LHCN-M2 (cell line): ENCODE data around the gene ITGB8. TPM values are rescaled to one million over a fixed set of nuclear protein-coding genes. Genes with fewer than 3 reads are reported as not detected.
"Not testable (repeated sequence)": the region's sequence is repeated elsewhere in the genome, so short reads cannot be mapped to it uniquely, and the experiment has no call there.

Experiments used
- DNase-seq: peaks from one replicate; pipeline ENCODE4 v3.0.0-alpha.2; 2012; ENCODE audit warnings: low read depth
- total RNA-seq: library from RNA; depleted of rRNA; stranded (reverse); fragments of >200 nt; gene quantifications from 2 replicates; pipeline ENCODE4 v1.2.3, GENCODE V29; 2014

The ITGB8 gene
- total RNA-seq, 1 experiment from 2014 or later, result 7.2 TPM

DNA sequence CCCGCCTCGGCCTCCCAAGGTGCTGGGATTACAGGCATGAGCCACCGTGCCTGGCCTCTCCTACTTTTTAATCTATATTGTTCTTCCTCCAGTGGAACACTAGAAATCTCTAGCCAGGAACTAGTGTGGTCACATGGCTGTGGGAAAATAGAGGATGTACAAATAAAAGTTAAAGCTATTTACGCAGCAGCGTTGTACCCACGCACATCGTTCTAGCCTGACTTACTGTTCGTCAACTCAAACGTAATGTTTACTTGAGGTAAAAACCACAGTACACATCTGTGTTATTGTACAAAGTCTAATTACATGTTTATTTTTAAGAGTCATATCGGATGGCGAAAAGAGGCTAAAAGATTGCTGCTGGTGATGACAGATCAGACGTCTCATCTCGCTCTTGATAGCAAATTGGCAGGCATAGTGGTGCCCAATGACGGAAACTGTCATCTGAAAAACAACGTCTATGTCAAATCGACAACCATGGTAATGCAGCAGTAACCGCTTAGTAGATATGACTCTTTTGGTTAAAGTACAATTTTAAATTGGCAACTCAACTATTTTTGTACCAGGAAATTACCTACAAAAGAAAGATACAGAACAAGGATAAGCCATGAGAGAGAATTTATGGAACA, 50.8 kb downstream of the ITGB8 start:
- DNase-seq, result no peak

DNA sequence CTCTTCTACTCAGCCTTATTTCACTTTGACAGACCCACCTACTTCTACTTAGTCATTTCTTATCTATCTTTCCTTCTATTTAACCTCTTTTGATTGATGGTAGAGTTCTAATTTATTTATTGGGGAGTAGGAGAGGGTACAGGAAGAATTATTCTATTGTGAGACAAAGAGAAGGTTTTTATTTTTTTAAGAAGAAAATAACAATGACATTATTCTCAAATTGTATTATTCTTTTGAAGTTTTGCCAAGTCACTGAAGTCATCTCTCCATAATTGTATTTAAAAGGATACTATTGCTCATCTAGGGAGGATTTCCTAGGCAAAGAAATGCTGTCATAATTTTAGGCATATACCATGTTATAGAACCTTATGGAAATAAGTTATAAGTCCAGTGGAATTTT, 52.7 kb downstream of the ITGB8 start:
- DNase-seq, result no peak

DNA sequence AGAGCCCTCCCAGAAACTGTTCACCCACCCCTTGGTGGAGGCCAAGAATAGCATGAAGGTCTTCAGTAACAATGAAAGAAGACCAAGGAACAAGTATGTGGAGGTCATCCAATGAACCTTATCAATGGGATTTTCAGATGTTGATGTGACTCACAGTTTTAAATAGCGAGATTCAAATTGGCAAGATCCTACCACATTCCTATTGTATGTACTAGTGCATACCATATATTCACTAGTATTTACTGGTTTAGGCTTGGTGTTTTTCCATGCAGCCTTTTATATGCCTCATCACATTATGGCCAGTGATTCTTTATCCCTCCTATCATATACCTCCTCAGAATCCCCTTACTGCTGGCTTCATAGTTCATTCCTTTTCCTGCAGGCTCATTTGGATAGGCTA, 54.4 kb downstream of the ITGB8 start:
- DNase-seq, result no peak

DNA sequence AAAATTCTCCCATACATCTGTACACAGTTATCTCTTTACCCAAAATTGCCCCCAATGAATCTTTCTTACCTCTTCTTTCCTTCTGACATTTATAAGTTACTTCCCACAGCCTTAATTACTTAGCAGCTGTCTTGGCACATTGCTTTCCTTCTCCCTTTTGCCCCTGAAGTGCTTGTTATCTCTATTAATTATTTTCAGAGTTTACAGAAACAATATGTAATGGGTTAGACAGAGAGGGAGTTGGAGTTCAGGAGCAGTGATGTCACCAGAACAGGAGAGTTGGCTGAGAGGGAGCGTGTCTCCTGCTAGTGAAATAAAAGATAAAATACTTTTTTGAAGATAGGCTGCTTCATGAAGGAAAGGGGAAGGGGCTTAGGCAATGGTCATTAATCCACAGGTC, 57.4 kb downstream of the ITGB8 start:
- no peak for DNase-seq

DNA sequence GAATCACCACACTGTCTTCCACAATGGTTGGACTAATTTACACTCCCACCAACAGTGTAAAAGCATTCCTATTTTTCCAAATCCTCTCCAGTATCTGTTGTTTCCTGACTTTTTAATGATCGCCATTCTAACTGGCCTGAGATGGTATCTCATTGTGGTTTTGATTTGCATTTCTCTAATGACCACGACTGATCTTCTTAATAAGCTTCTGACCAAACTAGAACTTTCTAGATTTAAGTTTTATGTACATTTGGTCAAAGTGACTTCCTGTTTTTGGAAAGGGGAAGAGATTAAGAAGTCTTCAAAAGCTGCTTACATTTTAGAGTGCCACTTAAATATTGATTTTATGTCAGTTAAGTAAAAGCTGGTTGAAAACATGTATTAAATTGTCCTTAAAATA, 58.5 kb downstream of the ITGB8 start:
- not testable (repeated sequence) for DNase-seq

DNA sequence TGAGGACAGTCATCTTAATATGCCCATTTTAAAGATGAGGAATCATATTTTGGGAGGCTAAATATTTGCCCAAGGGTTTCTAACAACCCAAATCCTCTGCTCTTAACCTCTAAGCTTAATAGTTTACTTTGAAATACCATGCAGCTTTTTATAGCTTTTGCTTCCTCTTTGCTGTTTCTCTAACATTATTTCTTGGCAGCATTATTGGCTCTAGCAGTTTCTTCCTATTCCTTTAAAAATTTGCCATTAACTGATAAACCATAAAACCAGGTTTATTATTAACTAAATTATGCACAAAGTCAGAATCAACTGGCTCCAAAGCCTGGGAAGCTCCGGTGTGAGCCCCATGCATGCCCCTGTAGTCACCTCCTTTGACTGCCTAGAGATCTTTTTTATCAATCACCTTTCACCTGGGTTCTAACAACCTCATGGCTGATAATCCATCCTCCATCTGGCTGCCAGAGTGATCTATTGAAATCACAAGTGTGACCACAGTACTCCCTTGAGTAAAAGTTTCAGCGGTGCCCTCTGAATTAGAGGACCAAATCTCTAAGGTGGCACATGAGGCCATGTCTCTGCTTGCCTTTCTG, 62.4 kb downstream of the ITGB8 start:
- no peak for DNase-seq

DNA sequence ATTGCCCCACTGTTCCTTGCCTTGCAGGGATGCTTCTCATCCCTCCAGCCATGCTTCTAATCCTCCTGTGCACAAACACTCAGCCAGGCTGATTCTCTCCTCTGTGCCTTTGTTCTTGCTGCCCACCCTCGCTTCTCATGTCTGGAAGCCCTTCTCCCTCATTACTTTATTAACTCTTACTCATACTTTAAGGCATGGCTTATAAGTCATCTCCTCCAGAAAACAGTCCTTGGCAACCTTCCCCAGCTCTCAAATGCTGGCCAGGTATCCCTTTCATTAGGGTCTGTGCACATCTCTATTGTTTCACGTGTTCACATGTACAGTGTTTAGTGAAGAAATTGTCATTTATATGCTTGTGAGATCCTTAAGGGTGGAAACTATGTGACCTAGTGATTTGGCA, 62.9 kb downstream of the ITGB8 start:
- no peak for DNase-seq

DNA sequence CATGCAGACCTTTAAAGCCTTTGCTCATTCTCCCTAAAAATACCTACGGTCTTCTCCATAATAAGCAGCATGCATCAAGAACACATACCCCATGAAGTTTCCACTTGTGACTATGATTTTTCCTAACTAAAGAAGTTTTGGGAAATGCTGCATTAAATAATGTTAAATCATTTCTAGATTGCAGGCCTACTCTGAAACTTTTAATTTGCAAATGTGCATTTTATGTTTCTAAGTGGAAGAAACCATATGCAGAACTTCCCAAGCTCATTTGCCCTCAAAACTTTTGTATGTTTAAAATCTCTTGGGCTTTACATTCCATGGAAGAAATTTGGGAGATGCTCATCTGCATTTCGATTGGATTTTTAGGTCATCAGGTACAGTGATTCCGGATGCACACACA, 63.6 kb downstream of the ITGB8 start:
- DNase-seq, result no peak

DNA sequence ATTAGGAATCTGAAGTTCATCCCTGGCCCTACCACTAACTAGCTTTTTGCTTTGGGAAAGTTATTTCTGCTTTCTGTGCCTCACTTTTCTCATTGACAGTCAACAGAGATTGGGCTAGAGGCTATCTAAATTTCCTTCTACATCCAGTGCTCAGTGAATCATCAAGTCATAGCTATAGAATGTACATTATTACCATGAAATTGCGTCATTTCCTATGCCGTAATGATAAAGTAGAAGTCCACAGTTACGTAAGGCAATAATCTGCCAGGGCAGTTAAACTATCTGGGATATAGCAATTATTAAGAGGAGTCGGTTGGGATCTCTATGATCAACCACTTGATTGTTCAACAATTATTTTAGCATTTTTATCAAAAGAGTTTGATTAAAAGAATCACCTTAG, 64.4 kb downstream of the ITGB8 start:
- DNase-seq, result no peak

DNA sequence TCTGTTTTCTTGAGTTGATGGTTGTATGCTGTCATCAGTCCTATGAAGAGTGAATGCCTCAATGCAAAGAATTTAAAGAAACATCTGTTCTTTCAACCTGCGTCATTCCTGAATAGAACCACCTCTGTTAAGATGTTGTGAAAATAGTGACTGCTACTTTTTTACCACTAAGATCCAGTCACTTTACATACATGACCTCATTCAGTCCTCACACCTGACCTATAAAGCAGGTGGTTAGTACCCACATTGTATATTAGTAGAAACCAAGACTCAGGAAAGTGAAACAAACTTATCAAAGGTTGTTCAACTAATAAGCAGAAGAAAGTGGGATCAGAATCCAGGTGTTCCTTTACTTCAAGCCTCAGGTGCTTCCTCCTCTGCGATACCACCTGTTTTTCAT, 64.8 kb downstream of the ITGB8 start:
- DNase-seq, result no peak

DNA sequence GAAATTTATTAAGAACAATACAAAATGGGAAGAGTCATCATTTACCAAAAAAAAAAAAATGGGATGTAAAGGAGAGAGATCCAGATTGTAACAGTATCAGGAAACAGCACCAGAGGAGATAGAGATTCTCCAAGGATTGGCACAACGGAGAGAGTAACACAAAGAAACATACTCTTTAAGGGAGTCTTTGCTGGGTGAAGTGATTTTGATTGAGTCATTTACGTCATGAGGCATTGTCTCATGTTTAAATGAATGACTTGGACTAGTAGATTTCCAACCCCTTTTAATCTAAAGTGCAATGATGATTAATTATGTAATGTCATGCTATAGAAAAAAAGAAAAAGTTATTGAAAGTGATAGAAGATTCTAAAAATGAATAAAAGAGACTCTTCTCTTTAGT, 68.8 kb downstream of the ITGB8 start:
- DNase-seq, result peak; percentile 6

DNA sequence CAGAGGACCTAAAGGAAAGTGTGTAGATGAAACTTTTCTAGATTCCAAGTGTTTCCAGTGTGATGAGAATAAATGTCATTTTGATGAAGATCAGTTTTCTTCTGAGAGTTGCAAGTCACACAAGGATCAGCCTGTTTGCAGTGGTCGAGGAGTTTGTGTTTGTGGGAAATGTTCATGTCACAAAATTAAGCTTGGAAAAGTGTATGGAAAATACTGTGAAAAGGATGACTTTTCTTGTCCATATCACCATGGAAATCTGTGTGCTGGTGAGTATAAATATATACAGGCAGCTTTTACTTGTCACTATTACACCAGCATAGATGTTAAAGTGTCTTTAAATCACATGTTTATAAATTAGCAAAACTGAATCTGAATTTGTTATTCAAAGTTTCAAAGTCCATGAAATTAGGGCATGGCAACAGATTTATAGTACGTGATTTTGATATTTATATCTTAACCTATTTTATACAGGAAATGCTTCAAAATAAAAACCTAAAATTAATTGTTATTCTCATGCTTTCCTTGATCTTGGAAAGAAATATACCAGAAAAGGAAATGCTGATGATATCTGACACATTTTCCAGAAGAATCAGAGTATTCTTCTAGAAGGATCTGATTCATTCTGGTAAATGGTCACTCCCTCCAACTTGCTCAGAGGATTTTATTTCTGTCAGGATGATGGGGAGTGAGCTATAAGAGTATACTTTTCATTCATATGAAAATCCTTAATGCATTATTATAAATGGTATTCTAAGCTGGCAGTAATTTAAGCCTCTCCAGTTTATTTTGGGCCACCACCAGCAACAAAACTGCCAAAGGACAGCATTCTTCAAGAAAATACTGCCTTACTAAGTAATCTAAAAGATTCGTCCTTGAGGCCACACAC, 71.4 kb downstream of the ITGB8 start:
- no peak for DNase-seq

DNA sequence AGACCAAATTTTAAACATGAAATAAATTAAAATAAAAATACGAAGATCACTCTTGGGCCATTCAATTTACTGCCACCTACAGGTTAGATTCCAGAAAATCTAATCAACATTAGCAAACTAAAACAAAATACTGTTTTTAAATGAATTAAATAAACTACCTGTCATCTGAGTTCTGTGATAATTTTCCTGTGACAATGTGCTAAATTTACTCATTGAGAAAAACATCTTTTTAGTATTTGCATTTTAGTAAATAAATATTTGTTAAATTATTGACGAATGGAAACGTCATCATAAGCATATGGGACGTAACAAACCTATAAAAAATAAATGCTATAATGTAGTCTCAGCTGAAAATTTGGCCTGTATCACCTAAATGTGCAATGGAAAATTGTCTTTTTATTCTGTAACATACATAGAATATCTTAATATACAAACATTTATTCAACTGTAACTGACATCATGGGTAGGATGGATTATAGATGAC, 72.1 kb downstream of the ITGB8 start:
- DNase-seq, result peak; percentile 19

DNA sequence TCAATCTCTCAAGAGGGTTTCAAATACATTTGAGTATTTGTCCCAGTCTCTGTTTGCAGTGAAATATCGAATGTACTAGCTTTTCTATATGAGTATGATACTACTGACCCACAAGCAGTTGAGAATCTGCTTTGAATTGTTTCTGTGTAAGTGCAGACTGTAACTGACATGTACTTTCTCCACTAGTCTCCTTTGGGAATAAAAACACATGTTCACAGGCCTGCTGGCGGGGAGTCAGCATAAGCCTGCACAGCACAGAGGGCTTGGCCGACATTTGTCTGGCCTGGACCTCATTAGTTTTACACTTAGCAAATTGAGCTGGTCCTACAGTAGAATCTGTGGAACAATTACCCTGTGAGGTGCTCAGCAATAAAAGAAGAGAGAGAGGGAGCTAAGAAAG, 72.6 kb downstream of the ITGB8 start:
- DNase-seq, result peak; percentile 71

DNA sequence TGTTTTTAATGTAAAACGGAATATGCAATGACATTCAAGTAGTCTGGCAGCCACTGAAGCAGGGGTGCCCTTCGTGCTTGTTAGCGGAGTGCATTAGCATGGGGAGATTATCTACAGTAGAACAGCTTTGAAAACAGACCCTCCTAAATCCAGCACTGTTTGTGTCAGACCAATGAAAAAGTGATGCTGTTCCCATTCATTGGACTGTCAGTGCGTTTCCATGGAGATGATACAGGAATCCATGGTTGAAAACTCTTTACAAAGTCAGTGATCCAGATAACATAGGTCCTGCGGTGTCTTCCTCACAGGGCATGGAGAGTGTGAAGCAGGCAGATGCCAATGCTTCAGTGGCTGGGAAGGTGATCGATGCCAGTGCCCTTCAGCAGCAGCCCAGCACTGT, 73.6 kb downstream of the ITGB8 start:
- no peak for DNase-seq

DNA sequence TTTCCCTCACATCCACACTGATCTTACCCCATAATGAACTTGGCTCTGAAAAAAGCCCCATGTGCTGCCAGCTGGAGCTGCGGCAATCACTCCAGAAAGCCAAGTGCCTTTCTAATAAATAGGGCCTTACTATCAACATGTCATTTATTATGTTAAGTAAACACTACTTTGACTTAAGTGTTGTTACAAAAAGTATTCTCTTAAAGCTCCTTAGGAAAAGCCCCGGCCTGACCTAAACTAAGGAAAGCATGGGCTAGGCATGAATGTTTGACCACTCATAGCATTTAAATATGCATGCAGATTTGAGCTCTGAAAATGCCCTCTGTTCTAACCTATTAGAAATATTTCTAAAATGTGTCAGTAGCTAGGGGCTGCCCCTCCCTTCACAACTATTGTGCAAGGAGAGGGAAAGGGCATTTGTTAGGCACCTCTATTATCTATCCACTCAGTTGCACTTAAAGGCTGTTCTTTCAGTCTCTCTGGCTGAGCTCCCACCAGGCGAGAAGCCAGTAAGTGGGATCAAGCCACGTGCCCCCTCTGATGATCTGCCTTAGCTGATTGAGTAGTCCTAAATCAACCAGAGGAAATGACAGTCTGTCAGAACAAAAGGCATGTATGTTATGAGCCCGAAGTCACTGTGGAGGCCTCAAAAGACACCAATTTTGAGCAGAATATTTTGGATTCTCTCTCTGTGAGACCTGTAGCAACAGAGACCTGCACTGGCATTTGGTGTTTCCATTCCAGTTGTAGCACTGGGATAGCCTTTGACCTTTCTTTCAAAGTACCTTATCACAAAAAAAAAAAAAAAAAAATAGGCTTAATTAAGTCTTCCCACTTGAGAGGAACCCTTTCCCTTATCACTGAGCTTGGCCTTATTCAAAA, 77.1 kb downstream of the ITGB8 start:
- peak; percentile 71 for DNase-seq

DNA sequence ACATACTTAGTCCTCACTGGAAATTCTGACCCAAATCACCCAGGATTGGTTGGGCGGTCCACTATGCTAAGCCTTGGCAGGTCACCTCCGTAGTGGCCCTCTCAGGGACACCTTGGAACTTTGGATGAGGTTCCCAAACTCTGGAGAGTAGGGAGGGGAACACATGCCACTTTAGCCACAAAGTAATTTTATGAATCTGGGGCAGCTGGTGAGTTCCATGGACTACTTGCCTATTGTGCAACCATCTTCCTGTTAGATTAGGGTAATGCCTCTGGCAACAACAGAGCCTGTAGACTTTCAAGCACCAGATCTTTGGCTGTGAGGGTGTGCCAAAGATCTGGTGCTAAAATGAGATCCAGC, 77.7 kb downstream of the ITGB8 start:
- peak; percentile 71 for DNase-seq

DNA sequence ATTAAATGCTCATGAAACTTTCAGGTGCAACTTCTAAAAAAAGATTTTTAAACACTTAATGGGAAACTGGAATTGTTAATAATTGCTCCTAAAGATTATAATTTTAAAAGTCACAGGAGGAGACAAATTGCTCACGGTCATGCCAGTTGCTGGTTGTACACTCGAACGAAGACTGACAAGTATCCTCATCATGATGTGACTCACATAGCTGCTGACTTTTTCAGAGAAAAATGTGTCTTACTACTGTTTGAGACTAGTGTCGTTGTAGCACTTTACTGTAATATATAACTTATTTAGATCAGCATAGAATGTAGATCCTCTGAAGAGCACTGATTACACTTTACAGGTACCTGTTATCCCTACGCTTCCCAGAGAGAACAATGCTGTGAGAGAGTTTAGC, 79.3 kb downstream of the ITGB8 start:
- no peak for DNase-seq

DNA sequence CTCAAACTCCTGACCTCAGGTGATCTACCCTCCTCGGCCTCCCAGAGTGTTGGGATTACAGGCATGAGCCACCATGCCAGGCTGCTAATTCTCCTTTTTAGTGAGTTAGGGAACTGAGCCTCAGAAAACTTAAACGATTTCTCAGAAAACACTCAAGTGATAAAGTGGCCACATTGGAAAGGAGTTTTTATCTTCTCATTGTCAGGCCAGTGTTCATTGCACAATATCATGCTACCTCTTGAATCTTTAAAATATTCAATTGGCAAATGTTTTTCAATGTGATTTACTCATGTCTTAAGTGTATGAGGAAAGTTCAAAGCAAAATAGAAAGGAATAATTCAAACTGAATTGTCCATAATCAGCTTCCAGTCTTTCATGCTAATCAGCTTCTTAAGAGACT, 80.7 kb downstream of the ITGB8 start:
- no peak for DNase-seq

DNA sequence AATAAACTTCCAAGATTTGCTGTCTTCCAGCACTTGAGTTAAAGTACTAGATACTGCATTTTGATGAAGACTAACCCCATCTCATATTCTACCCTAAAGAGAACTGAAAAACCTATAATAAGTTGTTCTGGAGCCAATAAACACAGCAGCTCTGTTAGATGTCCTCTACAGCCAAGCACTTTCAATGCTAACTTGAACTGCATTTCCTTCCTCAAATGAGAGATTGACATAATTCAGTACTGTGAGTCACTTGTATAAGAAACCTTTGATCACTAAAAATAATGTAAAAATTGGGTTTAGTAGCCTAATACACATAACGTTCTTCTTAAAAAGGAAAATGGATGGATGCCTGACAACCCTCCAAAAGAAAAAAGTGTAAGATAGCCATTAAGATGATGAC, 81.3 kb downstream of the ITGB8 start:
- DNase-seq, result no peak

DNA sequence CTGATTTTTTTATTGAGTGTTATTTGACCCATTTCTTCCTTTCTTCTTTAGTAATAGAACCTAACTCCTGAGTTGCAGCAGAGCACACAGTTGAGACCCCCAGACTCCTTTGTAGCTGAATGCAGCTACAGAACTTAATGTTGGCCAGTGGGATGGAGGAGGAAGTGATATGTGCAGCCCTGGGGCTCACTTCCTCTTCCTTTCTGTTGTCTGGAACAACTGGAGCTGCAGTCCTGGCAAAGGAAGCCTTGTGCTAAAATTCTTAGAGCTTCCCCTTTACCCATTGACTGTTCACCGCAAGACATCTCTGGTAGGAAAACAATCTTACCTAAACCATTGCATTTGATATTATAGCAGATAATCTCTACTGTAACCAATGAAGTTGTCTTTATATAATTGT, 86.6 kb downstream of the ITGB8 start:
- no peak for DNase-seq
